Right atrium auricular region (tissue), 2 donors: Measurements from ENCODE around the gene CFAP52. TPM values are rescaled to one million over a fixed set of nuclear protein-coding genes. Genes with fewer than 3 reads are reported as not detected.
"Not testable (repeated sequence)": the region's sequence is repeated elsewhere in the genome, so short reads cannot be mapped to it uniquely, and the experiment has no call there.

ENCODE experiments used
- DNase-seq: peaks from one replicate; pipeline ENCODE4 v3.0.0-alpha.2; 2019; ENCODE audit warnings: low spot score
- H3K27ac ChIP-seq, 2 donors: fragments of 200-600 bp; sonication (generic); 1 replicate in 1 of 2; 2 replicates in 1 of 2; pipeline ENCODE4 v1.5.1; 2016 to 2019
- H3K27me3 ChIP-seq, 2 donors: fragments of 200-600 bp; sonication (generic); one replicate each; pipeline versions ENCODE4 v1.5.1 to v1.6.0; 2017 to 2019
- H3K36me3 ChIP-seq: fragments of 200-600 bp; sonication (generic); one replicate; pipeline ENCODE4 v1.5.1; 2016
- H3K4me1 ChIP-seq, 2 donors: fragments of 200-600 bp; sonication (generic); one replicate each; pipeline versions ENCODE4 v1.5.1 to v1.6.0; 2017 to 2019
- H3K4me3 ChIP-seq, 2 donors: fragments of 200-600 bp; sonication (generic); 1 replicate in 1 of 2; 2 replicates in 1 of 2; pipeline ENCODE4 v1.5.1; 2017 to 2019; ENCODE audit warnings: mild to moderate bottlenecking in 1 of 2, moderate library complexity in 1 of 2
- H3K9me3 ChIP-seq, 2 donors: fragments of 200-600 bp; sonication (generic); one replicate each; pipeline ENCODE4 v1.5.1; 2019
- total RNA-seq, 2 donors: library from RNA; depleted of rRNA; stranded (reverse); fragments of >200 nt; gene quantifications; one replicate each; pipeline ENCODE4 v1.1.0, GENCODE V29; 2016
- TF ChIP-seq, protein P1 (sequence below), 2 donors: fragments of 200-600 bp; sonication (generic); IDR thresholded peaks; one replicate each; pipeline ENCODE4 v1.5.1; 2019; ENCODE audit warnings: antibody characterized with exemption in 2 of 2

The CFAP52 gene
- total RNA-seq, 2 donors from 2014 or later = 1.1 TPM; not detected in 1

DNA sequence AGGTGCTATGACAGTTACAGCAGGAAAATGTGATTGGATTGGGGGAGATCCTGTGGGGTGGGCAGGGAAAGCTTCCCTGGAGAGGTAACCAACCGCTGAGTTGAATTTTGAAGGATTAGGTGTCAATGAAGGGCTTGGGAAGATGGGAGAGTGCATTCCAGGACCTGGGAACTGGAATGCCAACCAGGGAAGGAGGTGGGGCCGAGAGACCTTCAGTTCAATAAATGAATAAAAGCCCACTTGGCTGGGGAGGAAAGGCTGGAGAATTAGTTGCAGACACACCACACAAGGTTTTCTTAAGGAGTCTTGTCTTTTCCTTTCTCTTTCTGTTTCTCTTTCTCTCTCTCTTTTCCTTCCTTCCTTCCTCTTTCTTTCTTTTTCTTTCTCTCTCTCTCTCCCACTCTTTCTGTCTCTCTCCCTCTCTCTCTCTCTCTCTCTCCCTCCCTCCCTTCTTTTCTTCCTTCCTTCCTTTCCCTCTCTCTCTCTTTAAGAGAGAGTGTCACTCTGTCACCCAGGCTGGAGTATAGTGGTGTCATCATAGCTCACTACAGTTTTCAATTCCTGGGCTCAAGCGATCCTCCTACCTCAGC lies 72.2 kb downstream of the CFAP52 start:
- Histone ChIP-seq H3K4me1 (peaks cover 0 to 18% of the 10 kb centered on the region in 2 donors), H3K27me3 (peaks cover 0 to 2% of the 10 kb centered on the region in 2 donors), H3K36me3 (no peaks in the 10 kb centered on the region), H3K4me3 (no peak overlapping the region), H3K9me3 (no peaks in the 10 kb centered on the region), H3K27ac (no peak overlapping the region)
- TF ChIP-seq, protein P1, sequence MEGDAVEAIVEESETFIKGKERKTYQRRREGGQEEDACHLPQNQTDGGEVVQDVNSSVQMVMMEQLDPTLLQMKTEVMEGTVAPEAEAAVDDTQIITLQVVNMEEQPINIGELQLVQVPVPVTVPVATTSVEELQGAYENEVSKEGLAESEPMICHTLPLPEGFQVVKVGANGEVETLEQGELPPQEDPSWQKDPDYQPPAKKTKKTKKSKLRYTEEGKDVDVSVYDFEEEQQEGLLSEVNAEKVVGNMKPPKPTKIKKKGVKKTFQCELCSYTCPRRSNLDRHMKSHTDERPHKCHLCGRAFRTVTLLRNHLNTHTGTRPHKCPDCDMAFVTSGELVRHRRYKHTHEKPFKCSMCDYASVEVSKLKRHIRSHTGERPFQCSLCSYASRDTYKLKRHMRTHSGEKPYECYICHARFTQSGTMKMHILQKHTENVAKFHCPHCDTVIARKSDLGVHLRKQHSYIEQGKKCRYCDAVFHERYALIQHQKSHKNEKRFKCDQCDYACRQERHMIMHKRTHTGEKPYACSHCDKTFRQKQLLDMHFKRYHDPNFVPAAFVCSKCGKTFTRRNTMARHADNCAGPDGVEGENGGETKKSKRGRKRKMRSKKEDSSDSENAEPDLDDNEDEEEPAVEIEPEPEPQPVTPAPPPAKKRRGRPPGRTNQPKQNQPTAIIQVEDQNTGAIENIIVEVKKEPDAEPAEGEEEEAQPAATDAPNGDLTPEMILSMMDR (IDR thresholded peaks at IDR 0.05) = no peak
- DNase-seq = no peak

DNA sequence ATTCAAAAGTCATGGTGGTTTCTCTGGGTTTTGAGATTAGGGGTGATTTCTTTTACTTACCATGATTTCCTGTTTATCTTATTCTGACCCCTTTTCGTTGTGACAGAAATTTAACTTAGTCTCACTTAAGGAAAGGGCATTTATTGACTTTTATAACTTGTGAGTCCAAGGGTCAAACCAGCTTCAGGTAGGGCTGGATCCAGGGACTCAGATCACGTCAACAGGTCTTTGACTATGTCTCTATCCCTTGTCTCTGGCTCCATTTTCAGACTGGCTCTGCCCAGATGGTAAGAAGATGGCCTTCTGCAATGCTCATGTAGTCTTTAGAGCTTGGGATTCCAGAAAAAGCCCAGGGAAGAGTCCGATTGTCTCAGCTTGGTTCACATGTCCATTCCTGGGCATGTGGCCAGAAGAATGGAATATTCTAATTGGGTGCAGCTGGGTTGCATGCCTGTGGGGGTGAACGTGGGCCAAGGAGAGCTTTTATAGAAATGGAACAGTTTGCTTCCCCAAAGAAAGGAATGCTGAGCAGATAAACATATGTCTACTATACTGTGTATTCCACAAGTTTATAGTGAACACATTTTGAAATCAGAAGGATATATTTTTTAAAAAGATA lies 82.3 kb downstream of the CFAP52 start:
- H3K4me3 ChIP-seq = no peak overlapping the region
- no peaks in the 10 kb centered on the region for H3K4me1 ChIP-seq
- H3K9me3 ChIP-seq = no peaks in the 10 kb centered on the region
- no peaks in the 10 kb centered on the region for H3K36me3 ChIP-seq
- no peak for DNase-seq
- TF ChIP-seq, protein P1 (IDR thresholded peaks at IDR 0.05) = no peak
- no peak overlapping the region for H3K27ac ChIP-seq
- no peaks in the 10 kb centered on the region for H3K27me3 ChIP-seq

DNA sequence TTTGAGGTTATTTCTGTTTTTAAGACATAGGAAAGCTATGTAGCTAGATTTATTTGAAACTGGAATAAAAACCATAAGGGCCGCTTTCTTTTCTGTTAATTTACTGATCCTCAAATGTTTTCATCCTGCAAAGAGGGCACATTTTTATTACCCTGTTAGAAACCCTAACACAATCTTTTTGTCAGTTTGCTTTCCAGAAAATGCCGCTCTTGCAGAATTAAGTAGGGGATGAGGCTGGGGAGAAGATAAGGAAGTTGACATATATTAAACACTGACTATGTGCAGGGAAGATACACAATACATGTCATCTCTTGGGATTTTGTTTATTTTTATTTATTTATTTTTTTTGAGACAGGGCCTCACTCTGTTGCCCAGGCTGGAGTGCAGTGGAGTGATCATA lies 84.6 kb downstream of the CFAP52 start:
- Histone ChIP-seq H3K9me3 (no peaks in the 10 kb centered on the region), H3K36me3 (no peaks in the 10 kb centered on the region), H3K27ac (no peak overlapping the region), H3K4me3 (no peak overlapping the region), H3K27me3 (no peaks in the 10 kb centered on the region), H3K4me1 (no peaks in the 10 kb centered on the region)
- TF ChIP-seq, protein P1 (IDR thresholded peaks at IDR 0.05) = no peak
- DNase-seq = no peak

DNA sequence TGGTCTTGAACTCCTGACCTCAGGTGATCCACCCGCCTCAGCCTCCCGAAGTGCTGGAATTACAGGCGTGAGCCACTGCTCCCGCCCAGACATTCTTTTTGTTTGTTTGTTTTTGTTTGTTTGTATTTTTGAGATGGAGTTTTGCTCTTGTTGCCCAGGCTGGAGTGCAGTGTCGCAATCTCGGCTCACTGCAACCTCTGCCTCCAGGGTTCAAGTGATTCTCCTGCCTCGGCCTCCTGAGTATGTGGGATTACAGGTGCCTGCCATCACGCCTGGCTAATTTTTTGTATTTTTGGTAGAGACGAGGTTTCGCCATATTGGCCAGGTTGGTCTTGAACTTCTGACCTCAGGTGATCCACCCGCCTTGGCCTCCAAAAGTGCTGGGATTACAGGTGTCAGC lies 87.1 kb downstream of the CFAP52 start:
- DNase-seq, H3K27ac ChIP-seq, H3K9me3 ChIP-seq, H3K27me3 ChIP-seq, H3K36me3 ChIP-seq, H3K4me3 ChIP-seq, H3K4me1 ChIP-seq: not testable (repeated sequence)

DNA sequence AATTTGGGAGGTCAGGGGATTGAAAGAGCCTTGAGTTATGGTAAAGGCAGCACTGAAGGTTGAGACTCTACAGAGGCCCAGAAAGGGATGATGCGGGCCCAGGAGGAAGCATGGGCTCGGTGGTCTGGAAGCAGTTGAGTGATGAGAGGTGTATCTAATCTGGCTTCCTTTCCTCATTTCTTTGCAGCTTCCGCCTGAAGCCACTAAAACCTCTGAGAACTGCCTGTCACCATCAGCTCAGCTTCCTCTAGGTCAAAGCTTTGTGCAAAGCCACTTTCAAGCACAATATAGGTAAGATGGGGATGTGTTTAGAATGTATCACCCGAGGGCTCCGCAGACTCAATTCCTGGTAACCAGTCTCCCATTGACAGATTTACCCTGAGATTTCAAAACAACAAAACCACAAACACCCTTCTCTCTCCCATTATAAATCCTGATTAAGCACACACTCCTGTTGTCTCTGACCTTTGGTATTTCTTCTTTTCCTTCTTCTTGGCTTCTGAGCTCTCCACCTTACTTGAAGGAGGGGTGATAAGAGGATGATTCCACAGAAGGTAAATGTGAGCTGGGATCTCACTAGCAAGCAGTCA lies 90.1 kb downstream of the CFAP52 start:
- no peak overlapping the region for H3K27ac ChIP-seq
- no peak overlapping the region for H3K4me3 ChIP-seq
- H3K9me3 ChIP-seq = no peaks in the 10 kb centered on the region
- TF ChIP-seq, protein P1 (IDR thresholded peaks at IDR 0.05) = no peak
- no peaks in the 10 kb centered on the region for H3K27me3 ChIP-seq
- H3K4me1 ChIP-seq = no peaks in the 10 kb centered on the region
- H3K36me3 ChIP-seq = no peaks in the 10 kb centered on the region
- no peak for DNase-seq

DNA sequence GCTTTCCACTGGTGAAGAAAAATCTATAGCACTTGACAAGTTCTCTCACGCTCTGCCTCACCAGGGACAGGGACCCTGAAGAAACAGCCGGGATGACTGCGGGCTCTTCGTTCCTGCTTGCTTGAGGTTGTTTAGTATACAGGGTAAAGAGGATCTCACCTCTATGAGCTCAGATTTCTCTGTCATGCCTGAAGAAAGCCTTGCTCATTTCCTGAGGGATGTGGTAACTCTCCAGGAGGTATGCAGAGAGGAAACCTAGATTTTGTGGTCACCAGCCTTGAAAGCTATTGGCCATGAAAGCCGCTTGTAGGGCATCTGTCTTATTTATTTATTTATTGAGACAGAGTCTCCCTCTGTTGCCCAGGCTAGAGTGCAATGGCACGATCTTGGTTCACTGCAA lies 92.1 kb downstream of the CFAP52 start:
- no peak for DNase-seq
- TF ChIP-seq, protein P1 (IDR thresholded peaks at IDR 0.05) = no peak
- H3K27me3 ChIP-seq = no peaks in the 10 kb centered on the region
- no peak overlapping the region for H3K4me3 ChIP-seq
- no peaks in the 10 kb centered on the region for H3K9me3 ChIP-seq
- no peaks in the 10 kb centered on the region for H3K36me3 ChIP-seq
- no peak overlapping the region for H3K27ac ChIP-seq
- H3K4me1 ChIP-seq = no peaks in the 10 kb centered on the region
